Mucosa of stomach (tissue), 1 donor: ENCODE data around the gene MYO1D.
"Not testable (repeated sequence)": the region's sequence is repeated elsewhere in the genome, so short reads cannot be mapped to it uniquely, and the experiment has no call there.

Experiments used
- H3K27me3 ChIP-seq: one replicate; pipeline ENCODE4 v1.7.0; 2013; ENCODE audit warnings: mild to moderate bottlenecking, low read length; ENCODE audit not compliant: control insufficient read depth, insufficient read depth
- H3K36me3 ChIP-seq: one replicate; pipeline ENCODE4 v1.7.0; 2013; ENCODE audit warnings: low read length; ENCODE audit not compliant: control insufficient read depth, insufficient read depth
- H3K4me1 ChIP-seq: one replicate; pipeline ENCODE4 v1.7.0; 2013; ENCODE audit warnings: mild to moderate bottlenecking, low read length; ENCODE audit not compliant: control insufficient read depth, insufficient read depth
- H3K4me3 ChIP-seq: one replicate; pipeline ENCODE4 v1.7.0; 2013; ENCODE audit warnings: low read length
- H3K9ac ChIP-seq: one replicate; pipeline ENCODE4 v1.7.0; 2013; ENCODE audit warnings: mild to moderate bottlenecking, low read length, moderate library complexity
- H3K9me3 ChIP-seq: one replicate; pipeline ENCODE4 v1.7.0; 2013; ENCODE audit warnings: mild to moderate bottlenecking, low read length, moderate library complexity; ENCODE audit not compliant: control insufficient read depth
- donor health status: Pancreatic carcinoma.

Gene MYO1D

DNA sequence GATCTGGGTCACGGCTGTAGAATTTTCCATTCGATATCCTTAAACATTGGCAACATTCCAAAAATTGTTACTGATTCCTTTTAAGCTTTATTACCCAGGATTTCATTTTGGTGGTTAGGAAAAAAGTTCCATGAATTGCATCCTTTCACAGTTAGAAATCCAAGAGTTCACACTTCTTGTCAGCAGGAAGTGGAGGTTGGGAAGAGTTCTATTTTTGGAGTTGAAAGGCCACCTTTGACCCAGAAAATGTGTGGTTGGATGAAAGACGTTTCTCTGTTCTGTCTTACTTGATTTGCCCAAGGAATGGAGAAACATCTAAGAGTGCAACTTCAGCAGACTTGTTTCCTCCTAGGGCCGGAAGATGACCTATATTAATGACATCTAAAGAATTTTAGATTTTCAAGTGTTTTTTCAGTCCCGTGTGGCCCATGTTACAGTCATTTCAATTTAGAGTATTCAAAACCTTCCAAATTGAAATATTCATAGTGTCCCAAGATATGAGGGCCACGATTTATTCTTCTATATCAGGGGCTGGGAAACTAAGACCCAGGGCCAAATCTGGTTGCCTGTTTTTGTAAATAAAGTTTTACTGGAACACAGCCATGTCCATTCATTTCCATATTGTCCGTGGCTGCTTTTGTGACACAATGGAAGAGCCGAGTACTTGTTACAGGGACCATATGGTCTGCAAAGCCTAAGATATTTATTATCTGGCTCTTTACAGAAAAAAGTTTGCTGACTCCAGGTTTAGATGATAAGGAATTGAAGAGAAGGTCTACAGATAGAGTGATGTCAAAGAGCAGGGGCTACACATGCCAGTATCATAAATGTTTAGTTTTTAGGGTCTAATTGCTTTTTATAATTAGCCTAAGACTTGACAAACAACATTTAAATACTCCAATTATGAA, 339.9 kb downstream of the MYO1D start:
- no peaks in the 10 kb centered on the region for H3K9me3 ChIP-seq
- H3K36me3 ChIP-seq, result no peaks in the 10 kb centered on the region
- no peak overlapping the region for H3K4me3 ChIP-seq
- H3K4me1 ChIP-seq, result peaks cover 3% of the 10 kb centered on the region
- no peak overlapping the region for H3K9ac ChIP-seq
- no peaks in the 10 kb centered on the region for H3K27me3 ChIP-seq

DNA sequence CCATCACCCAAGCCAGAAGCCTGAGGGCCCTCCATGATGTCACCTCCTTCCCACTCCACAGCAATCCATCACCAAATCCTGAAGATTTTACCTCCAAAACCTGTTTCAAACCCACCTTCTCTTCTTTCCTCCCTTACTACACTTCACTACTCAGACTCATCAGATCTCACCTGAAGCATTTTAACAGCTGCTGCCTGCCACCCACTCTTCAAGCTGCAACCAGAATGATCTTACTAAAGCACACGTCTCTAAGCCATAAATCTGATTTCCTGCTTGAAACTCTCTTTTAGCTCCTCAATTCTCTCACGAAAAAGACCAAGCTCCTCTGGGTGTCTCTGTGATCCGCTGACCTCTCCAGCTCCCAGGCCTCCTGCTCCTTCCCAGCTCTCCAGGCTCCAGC, 343.6 kb downstream of the MYO1D start:
- no peak overlapping the region for H3K9ac ChIP-seq
- H3K4me3 ChIP-seq, result no peak overlapping the region
- H3K36me3 ChIP-seq, result no peaks in the 10 kb centered on the region
- no peaks in the 10 kb centered on the region for H3K27me3 ChIP-seq
- H3K9me3 ChIP-seq, result no peaks in the 10 kb centered on the region
- no peaks in the 10 kb centered on the region for H3K4me1 ChIP-seq

DNA sequence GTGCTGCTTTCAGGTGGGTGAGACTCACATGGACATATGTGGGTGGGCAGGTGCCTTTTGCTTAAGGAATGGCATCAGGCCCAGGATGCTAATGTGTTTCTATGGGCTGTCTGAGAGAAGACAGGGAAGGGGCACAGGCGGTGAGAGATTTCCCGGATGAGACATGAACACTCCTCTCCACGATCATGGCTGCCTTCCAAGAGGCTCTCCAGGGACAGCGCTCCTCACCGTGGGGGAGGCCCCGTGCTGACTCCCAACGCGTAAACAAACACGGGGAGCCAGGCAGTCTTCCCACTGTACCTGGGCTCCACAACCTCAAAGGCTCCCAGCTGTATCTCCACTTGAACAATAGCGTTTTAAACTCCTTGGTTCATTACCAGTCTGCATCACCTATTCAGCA, 347.3 kb downstream of the MYO1D start:
- Histone ChIP-seq H3K9ac (no peak overlapping the region), H3K27me3 (no peaks in the 10 kb centered on the region)

DNA sequence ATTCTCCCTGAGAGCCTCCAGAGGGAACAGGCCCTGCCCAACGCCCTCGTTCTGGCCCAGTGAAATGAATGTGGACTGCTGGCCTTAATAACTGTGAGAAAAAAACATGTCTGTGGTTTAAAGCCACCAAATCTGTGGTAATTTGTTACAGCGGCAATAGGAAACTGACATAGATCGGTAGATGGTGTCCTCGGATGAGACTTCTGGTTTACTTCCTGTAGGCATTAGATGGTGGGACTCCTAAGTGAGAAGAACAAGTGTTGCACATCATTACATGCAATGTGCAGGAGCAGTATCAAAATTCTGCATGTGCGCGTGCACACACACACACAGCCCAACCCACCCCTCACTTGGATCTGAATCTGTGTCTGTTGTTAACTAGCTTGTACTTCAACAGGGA, 348.1 kb downstream of the MYO1D start:
- no peaks in the 10 kb centered on the region for H3K36me3 ChIP-seq
- no peaks in the 10 kb centered on the region for H3K9me3 ChIP-seq
- H3K4me1 ChIP-seq, result no peaks in the 10 kb centered on the region

More for the DNA sequence above, 347.3 kb downstream of the MYO1D start:
- no peaks in the 10 kb centered on the region for H3K9me3 ChIP-seq
- H3K4me3 ChIP-seq, result no peak overlapping the region
- H3K36me3 ChIP-seq, result no peaks in the 10 kb centered on the region
- no peaks in the 10 kb centered on the region for H3K4me1 ChIP-seq

DNA sequence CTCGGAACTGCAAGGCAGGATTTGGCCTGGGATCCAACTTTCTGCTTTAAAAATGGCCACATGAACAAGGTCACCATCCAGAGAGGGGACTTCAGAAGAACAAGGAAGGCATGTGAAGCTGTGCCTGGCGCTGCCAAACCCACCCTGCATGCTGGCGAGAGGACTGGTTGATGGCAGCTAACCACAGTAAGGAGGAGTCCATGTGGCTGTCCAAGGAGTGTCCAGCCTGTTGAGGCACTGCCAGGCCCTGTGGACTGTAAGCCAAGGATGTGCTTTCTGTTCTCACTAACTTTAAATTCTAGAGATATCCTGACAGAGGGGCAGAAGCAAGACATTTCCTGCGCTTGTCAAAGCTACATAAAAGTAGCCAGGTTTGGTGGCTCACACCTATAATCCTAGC, 349.8 kb downstream of the MYO1D start:
- no peaks in the 10 kb centered on the region for H3K36me3 ChIP-seq
- H3K9ac ChIP-seq, result no peak overlapping the region
- H3K4me1 ChIP-seq, result no peaks in the 10 kb centered on the region
- no peaks in the 10 kb centered on the region for H3K9me3 ChIP-seq
- H3K27me3 ChIP-seq, result no peaks in the 10 kb centered on the region
- no peak overlapping the region for H3K4me3 ChIP-seq

More for the DNA sequence above, 348.1 kb downstream of the MYO1D start:
- no peak overlapping the region for H3K9ac ChIP-seq
- H3K4me3 ChIP-seq, result no peak overlapping the region
- no peaks in the 10 kb centered on the region for H3K27me3 ChIP-seq

DNA sequence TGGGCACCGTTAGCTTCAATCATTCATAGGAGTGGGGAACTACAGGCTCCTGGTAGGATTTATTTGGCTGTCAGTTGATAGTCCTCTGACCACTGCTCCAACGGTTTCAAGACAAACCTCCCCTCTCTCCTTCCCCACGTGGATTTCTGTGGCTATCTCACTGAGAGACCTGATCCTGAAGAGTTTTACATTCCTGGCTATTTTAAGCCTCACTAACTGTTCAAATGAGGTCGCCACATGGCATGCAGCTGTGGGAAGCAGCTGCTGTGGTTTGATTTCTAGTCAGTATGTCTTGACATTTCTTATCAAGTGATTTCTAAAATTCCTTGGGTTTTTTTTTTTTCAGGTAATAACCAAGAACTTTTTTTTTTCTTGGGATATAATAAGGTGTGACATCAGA, 351.8 kb downstream of the MYO1D start:
- Histone ChIP-seq H3K27me3 (no peaks in the 10 kb centered on the region), H3K9me3 (no peaks in the 10 kb centered on the region), H3K36me3 (no peaks in the 10 kb centered on the region), H3K4me1 (peaks cover 4% of the 10 kb centered on the region), H3K4me3 (no peak overlapping the region), H3K9ac (no peak overlapping the region)

DNA sequence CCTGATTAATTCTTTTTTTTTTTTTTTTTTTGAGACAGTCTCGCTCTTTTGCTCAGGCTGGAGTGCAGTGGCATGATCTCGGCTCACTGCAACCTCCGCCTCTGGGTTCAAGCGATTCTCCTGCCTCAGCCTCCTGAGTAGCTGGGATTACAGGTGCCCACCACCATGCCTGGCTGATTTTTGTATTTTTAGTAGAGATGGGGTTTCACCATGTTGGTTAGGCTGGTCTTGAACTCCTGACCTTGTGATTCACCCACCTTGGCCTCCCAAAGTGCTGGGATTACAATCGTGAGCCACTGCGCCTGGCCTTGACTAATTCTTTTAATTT, 352.4 kb downstream of the MYO1D start:
- not testable (repeated sequence) for H3K27me3 ChIP-seq, H3K9me3 ChIP-seq, H3K4me3 ChIP-seq, H3K9ac ChIP-seq, H3K36me3 ChIP-seq, H3K4me1 ChIP-seq

DNA sequence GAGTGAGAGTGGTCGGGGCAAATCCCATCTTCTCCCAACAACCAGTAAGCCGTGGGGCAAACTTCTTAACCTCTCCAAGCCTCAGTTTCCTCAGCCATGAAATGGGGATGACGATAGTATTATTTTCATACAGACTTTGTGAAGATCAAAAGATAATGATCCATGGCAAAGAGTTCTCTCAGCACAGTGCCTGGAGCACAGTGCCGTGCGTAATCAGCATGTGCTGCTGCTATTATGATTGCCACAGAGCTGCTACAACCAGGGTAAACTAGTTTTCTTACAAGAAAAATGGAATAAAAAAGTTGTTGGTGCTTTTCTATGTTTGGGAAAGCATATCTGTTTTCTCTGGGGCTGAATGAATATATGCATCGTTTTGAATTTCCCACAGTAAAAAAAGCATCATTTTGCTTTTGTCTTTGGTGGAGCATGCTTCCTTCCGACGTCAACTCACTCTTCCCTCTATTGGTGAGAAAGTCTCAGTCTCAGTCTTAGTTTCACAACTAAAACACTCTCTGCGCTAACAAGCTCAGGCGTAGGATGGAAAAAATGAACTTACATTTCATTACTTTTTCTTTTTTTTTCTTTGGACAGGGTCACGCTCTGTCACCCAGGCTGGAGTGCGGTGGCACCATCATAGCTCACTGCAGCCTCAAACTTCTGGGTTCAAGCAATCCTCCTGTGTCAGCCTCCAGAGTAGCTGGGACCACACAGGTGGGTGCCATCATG, 352.9 kb downstream of the MYO1D start:
- Histone ChIP-seq H3K9ac (no peak overlapping the region), H3K36me3 (no peaks in the 10 kb centered on the region), H3K4me1 (peaks cover 8% of the 10 kb centered on the region), H3K9me3 (no peaks in the 10 kb centered on the region), H3K4me3 (no peak overlapping the region), H3K27me3 (peaks cover 6% of the 10 kb centered on the region)

DNA sequence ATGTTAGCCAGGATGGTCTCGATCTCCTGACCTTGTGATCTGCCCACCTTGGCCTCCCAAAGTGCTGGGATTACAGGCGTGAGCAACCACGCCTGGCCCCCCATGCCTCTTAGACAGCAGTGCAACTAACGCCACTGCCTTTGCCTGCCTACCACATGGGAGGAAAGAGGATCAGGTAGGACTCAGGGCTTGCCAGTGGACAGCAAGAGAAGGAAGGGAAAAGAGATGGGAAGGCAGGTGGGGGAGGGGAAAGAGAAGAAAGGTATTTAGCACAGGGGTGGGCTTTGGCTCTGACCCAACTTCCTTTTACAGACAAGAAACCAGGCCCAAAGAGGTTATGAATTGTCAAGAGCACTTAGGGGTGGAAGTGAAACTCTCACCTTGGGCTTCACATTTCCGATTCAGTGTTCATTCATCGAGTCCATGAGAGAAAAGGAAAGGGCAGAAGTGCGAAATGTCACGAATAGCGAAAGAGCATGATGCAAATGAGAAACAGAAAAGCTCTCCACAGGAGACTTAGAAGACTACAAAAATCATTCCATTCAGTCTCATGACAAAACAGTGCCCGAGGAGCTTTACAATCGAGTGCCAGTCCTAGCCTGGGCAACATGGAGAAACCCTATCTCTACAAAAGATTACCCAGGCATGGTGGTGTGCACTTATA, 353.8 kb downstream of the MYO1D start:
- H3K4me1 ChIP-seq, result peaks cover 14% of the 10 kb centered on the region
- no peak overlapping the region for H3K9ac ChIP-seq
- no peak overlapping the region for H3K4me3 ChIP-seq
- H3K27me3 ChIP-seq, result peaks cover 6% of the 10 kb centered on the region
- H3K9me3 ChIP-seq, result no peaks in the 10 kb centered on the region
- no peaks in the 10 kb centered on the region for H3K36me3 ChIP-seq

DNA sequence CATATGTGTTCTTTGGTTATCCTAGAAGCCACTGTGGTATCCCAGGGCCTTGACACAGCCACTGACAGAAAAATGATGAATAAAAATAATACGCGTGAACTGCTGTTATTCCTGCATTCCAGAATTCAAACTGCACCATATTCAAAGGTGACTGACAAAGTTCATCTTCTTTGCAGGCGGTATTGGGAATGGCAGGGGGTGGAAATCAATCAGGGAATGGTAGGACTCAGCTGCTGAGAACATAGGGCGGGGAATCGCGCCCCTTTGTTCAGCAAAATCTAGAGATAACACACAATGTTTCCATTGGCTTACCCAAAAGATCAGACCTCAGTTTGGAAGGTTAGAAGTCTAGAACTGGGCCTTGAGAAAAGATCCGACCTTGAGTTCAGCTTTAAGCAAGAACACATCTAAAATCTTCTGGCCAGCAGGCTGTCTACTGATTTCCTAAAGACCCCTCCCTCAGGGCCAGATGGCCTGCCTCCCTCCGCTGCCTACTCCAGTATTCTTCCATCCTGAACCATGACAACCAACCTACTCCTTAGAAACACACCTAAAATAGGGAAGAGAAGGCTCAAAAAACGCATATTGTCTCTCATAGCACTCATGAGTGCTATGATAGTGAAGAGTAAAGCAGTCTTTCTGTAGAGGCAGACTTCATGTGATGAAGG, 356.1 kb downstream of the MYO1D start:
- H3K4me3 ChIP-seq, result no peak overlapping the region
- no peak overlapping the region for H3K9ac ChIP-seq

DNA sequence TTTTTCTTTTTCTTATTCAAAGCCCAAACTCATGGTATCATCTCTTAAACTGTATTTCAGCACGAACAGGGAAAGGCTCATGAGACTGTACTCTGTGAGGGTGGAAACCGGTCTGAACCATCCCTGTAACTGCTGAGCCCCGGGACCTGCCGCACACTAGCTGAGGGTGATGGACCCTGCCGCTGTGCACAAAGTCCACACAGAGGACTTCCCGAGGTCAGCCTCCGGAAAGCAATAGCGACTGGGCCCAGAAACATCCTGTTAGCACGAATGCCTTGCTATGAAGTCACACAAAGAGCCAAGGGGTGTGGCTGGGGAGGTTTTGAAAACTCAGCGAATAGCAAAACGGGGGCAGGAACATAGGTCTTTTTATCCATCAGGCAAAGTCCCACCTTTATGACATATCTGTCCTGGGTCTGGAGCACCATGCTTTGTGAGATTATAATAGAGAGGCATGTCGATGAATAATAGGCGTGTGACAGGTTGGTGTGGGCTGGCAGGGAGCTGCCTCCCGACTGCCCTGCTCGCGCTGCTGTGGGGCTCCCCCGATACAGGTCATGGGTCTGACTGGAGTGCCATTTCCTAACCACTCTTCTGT, 356.7 kb downstream of the MYO1D start:
- no peak overlapping the region for H3K4me3 ChIP-seq
- H3K36me3 ChIP-seq, result no peaks in the 10 kb centered on the region
- peaks cover 6% of the 10 kb centered on the region for H3K27me3 ChIP-seq
- no peaks in the 10 kb centered on the region for H3K9me3 ChIP-seq
- H3K9ac ChIP-seq, result no peak overlapping the region
- H3K4me1 ChIP-seq, result peaks cover 14% of the 10 kb centered on the region

More for the DNA sequence above, 356.1 kb downstream of the MYO1D start:
- H3K9me3 ChIP-seq, result no peaks in the 10 kb centered on the region
- peaks cover 14% of the 10 kb centered on the region for H3K4me1 ChIP-seq
- H3K27me3 ChIP-seq, result peaks cover 6% of the 10 kb centered on the region
- H3K36me3 ChIP-seq, result no peaks in the 10 kb centered on the region
